ENCODE data around the gene HSPBAP1.
"Not testable (repeated sequence)": the region's sequence is repeated elsewhere in the genome, so short reads cannot be mapped to it uniquely, and the experiment has no call there.

The HSPBAP1 gene

GRCh38 chr3:122758877-122759560, 34.6 kb downstream of the HSPBAP1 start:
- Histone ChIP-seq H3K27ac (ENCODE audit: poor library complexity, severe bottlenecking) (no peak overlapping the region), H3K9me3 (ENCODE audit: severe bottlenecking) (no peaks in the 10 kb centered on the region), H3K4me3 (ENCODE audit: severe bottlenecking) (no peak overlapping the region), H3K27me3 (ENCODE audit: insufficient read depth, poor library complexity, severe bottlenecking) (no peaks in the 10 kb centered on the region), H3K4me1 (ENCODE audit: insufficient read depth, poor library complexity, severe bottlenecking) (no peaks in the 10 kb centered on the region), H3K36me3 (ENCODE audit: low read depth) (peaks cover 3% of the 10 kb centered on the region)
- ATAC-seq (ENCODE audit: low read depth) (no peak), DNase-seq (ENCODE audit: low spot score) (no peak)
- TF ChIP-seq, protein P1, sequence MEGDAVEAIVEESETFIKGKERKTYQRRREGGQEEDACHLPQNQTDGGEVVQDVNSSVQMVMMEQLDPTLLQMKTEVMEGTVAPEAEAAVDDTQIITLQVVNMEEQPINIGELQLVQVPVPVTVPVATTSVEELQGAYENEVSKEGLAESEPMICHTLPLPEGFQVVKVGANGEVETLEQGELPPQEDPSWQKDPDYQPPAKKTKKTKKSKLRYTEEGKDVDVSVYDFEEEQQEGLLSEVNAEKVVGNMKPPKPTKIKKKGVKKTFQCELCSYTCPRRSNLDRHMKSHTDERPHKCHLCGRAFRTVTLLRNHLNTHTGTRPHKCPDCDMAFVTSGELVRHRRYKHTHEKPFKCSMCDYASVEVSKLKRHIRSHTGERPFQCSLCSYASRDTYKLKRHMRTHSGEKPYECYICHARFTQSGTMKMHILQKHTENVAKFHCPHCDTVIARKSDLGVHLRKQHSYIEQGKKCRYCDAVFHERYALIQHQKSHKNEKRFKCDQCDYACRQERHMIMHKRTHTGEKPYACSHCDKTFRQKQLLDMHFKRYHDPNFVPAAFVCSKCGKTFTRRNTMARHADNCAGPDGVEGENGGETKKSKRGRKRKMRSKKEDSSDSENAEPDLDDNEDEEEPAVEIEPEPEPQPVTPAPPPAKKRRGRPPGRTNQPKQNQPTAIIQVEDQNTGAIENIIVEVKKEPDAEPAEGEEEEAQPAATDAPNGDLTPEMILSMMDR (IDR thresholded peaks at IDR 0.05; ENCODE audit: poor library complexity, severe bottlenecking): no peak

DNA sequence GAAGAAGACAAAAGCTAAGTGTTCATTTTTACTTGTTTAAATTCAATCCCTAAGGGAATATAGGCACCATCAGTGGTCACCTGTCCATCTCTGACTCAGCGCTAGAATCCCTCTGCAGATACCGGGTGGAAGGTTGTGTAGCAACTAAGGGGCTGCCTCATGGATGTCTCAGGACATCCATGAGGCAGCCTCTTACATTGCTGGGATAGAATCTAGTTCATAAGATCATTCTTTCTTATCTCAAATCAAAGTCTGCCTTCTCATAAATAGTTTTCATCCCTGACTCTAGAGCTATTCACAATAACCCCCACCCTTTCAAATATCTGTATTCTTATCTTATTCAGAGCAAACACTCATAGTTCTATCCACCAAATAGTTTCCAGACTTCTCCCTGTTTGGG, 38.1 kb downstream of the HSPBAP1 start:
- H3K27me3 ChIP-seq (ENCODE audit: insufficient read depth, poor library complexity, severe bottlenecking): no peaks in the 10 kb centered on the region
- no peak for ATAC-seq (ENCODE audit: low read depth)
- no peak overlapping the region for H3K4me3 ChIP-seq (ENCODE audit: severe bottlenecking)
- DNase-seq (ENCODE audit: low spot score): no peak
- no peaks in the 10 kb centered on the region for H3K4me1 ChIP-seq (ENCODE audit: insufficient read depth, poor library complexity, severe bottlenecking)
- TF ChIP-seq, protein P1 (IDR thresholded peaks at IDR 0.05; ENCODE audit: poor library complexity, severe bottlenecking): no peak
- no peak overlapping the region for H3K27ac ChIP-seq (ENCODE audit: poor library complexity, severe bottlenecking)
- H3K36me3 ChIP-seq (ENCODE audit: low read depth): peaks cover 7% of the 10 kb centered on the region
- H3K9me3 ChIP-seq (ENCODE audit: severe bottlenecking): no peaks in the 10 kb centered on the region

DNA sequence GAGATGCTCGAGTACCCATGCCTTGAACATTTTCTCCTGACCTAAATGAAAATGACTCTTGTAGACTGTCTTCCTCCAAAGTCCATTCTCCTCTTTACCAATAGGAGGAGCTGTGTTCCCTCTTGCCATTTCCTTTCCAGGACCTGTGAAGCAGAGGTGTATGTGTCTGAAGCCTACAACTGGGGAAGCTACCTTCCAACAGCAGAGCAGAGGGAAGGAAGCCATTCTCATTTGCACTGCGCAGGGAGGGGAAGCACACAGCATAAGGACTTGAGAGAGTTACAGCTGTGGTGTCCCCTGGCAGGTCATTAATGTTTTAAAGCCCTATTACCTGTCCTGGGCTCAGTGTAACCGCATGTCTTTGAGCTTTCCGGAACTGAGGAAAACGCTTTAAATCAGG, 38.7 kb downstream of the HSPBAP1 start:
- DNase-seq (ENCODE audit: low spot score) (no peak), ATAC-seq (ENCODE audit: low read depth) (peak; percentile 71; the same call in 1 of the 3 replicates)
- Histone ChIP-seq H3K4me1 (ENCODE audit: insufficient read depth, poor library complexity, severe bottlenecking) (no peaks in the 10 kb centered on the region), H3K36me3 (ENCODE audit: low read depth) (peaks cover 7% of the 10 kb centered on the region), H3K27ac (ENCODE audit: poor library complexity, severe bottlenecking) (no peak overlapping the region), H3K9me3 (ENCODE audit: severe bottlenecking) (no peaks in the 10 kb centered on the region), H3K27me3 (ENCODE audit: insufficient read depth, poor library complexity, severe bottlenecking) (no peaks in the 10 kb centered on the region), H3K4me3 (ENCODE audit: severe bottlenecking) (no peak overlapping the region)
- TF ChIP-seq, protein P1 (IDR thresholded peaks at IDR 0.05; ENCODE audit: poor library complexity, severe bottlenecking): peak; percentile 81

GRCh38 chr3:122748347-122748746, 45.3 kb downstream of the HSPBAP1 start:
- no peak overlapping the region for H3K27ac ChIP-seq (ENCODE audit: poor library complexity, severe bottlenecking)
- no peaks in the 10 kb centered on the region for H3K36me3 ChIP-seq (ENCODE audit: low read depth)
- no peak overlapping the region for H3K4me3 ChIP-seq (ENCODE audit: severe bottlenecking)
- ATAC-seq (ENCODE audit: low read depth) (no peak), DNase-seq (ENCODE audit: low spot score) (no peak)
- H3K27me3 ChIP-seq (ENCODE audit: insufficient read depth, poor library complexity, severe bottlenecking): no peaks in the 10 kb centered on the region
- H3K4me1 ChIP-seq (ENCODE audit: insufficient read depth, poor library complexity, severe bottlenecking): peaks cover 11% of the 10 kb centered on the region
- H3K9me3 ChIP-seq (ENCODE audit: severe bottlenecking): no peaks in the 10 kb centered on the region
- TF ChIP-seq, protein P1 (IDR thresholded peaks at IDR 0.05; ENCODE audit: poor library complexity, severe bottlenecking): no peak

GRCh38 chr3:122747295-122747694, 46.3 kb downstream of the HSPBAP1 start:
- H3K36me3 ChIP-seq (ENCODE audit: low read depth); H3K27ac ChIP-seq (ENCODE audit: poor library complexity, severe bottlenecking); H3K4me3 ChIP-seq (ENCODE audit: severe bottlenecking); H3K27me3 ChIP-seq (ENCODE audit: insufficient read depth, poor library complexity, severe bottlenecking); H3K9me3 ChIP-seq (ENCODE audit: severe bottlenecking); DNase-seq (ENCODE audit: low spot score); ATAC-seq (ENCODE audit: low read depth): not testable (repeated sequence)
- H3K4me1 ChIP-seq (ENCODE audit: insufficient read depth, poor library complexity, severe bottlenecking): peaks cover 11% of the 10 kb centered on the region

Measured in RWPE2 (cell line).